Stimulated activated CD4-positive, alpha-beta T cell treated with anti-CD3 and anti-CD28 coated beads, Interleukin-12 subunit alpha, Interleukin-12 subunit beta, amount 100 ng/mL, for 48 hours (primary cell): ENCODE results near the gene ZNF385C.

Source experiments
- DNase-seq, 3 donors: peaks; one replicate each; pipeline ENCODE4 v3.0.0-alpha.2; 2020; ENCODE audit warnings: low read depth in 2 of 3, low spot score in 1 of 3

The ZNF385C gene

GRCh38 chr17:42078396-42079043 lies 19.8 kb downstream of the ZNF385C start:
- no peak for DNase-seq

GRCh38 chr17:42077755-42078154 lies 20.5 kb downstream of the ZNF385C start:
- no peak for DNase-seq

GRCh38 chr17:42076797-42077559 lies 21.3 kb downstream of the ZNF385C start:
- no peak for DNase-seq

GRCh38 chr17:42075789-42076188 lies 22.5 kb downstream of the ZNF385C start:
- DNase-seq, result no peak

- no peak for DNase-seq
Measured at GRCh38 chr17:42072323-42073187, 25.7 kb downstream of the ZNF385C start.

GRCh38 chr17:42071810-42072209 lies 26.5 kb downstream of the ZNF385C start:
- no peak for DNase-seq

- DNase-seq, result no peak
Measured at GRCh38 chr17:42068979-42069378, 29.3 kb downstream of the ZNF385C start.

GRCh38 chr17:42067371-42068091 lies 30.7 kb downstream of the ZNF385C start:
- peak; percentile 43 to 77 (median 68) for DNase-seq

GRCh38 chr17:42065201-42065600 lies 33.1 kb downstream of the ZNF385C start:
- no peak for DNase-seq

- no peak for DNase-seq
Measured at GRCh38 chr17:42062681-42063080, 35.6 kb downstream of the ZNF385C start.

GRCh38 chr17:42061646-42062487 lies 36.4 kb downstream of the ZNF385C start:
- no peak for DNase-seq

GRCh38 chr17:42060231-42060630 lies 38.0 kb downstream of the ZNF385C start:
- no peak for DNase-seq

GRCh38 chr17:42059815-42060214 lies 38.5 kb downstream of the ZNF385C start:
- DNase-seq, result no peak

GRCh38 chr17:42058063-42058462 lies 40.2 kb downstream of the ZNF385C start:
- no peak for DNase-seq

- DNase-seq, result no peak
Measured at GRCh38 chr17:42056635-42057034, 41.6 kb downstream of the ZNF385C start.

- no peak for DNase-seq
Measured at GRCh38 chr17:42055496-42055895, 42.8 kb downstream of the ZNF385C start.

- DNase-seq, result no peak
Measured at GRCh38 chr17:42055027-42055426, 43.2 kb downstream of the ZNF385C start.

- no peak for DNase-seq
Measured at GRCh38 chr17:42053731-42054500, 44.4 kb downstream of the ZNF385C start.

- no peak for DNase-seq
Measured at GRCh38 chr17:42052346-42052877, 45.9 kb downstream of the ZNF385C start.
